ENCODE data around the gene HSD17B1.

HSD17B1 gene

DNA sequence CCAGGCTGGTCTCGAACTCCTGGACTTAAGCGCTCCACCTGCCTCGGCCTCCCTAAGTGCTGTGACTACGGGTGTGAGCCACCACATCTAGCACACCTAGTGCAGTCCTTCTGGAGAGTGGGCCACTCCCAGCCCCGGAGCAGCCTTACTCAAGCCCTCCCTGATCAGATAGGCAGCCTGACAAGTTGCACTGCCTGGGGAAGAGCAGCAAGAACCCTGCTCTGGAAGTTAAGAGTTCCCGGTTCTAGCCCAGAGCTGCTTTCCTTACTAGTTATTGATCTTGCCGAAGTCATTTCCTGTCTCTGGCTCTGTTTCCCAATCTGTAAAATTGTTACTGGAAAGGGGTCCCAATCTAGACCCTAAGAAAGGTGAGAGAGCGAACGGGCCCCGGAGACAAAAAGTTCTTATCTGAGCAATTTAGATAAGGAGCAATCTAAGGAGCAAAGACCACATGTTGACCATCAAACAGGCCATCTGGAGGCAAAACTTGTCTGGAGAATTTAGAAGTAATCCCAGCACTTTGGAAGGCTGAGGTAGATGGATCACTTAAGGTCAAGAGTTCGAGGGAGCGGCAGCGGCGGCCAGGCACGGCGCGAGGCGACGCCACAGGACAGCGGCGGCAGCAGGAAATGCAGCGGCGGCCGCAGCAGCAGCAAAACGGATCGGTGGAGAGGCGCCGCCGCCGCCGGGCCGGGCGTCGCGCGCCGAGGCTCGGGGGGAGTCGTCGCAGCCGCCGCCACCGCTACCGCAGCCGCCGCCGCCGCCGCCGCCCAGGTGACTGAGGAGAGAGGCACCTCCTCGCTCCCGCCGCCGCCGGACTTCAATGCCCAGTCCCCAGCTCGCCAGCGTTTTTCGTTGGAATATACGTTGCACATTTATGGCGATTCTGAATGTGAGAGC lies 21.0 kb upstream of the HSD17B1 start:
- Histone ChIP-seq H3K9me3 (ENCODE audit: control insufficient read depth, insufficient read depth, low read length) (no peaks in the 10 kb centered on the region), H3F3A (ENCODE audit: control insufficient read depth, insufficient read depth) (peaks cover 22% of the 10 kb centered on the region), H3K27ac (ENCODE audit: low read depth, low read length) (no peak overlapping the region), H3K4me2 (ENCODE audit: low read length) (peak overlapping the region; percentile 75), H3K27me3 (ENCODE audit: control insufficient read depth, low read length) (peaks cover 6% of the 10 kb centered on the region; the same call in 1 of the 2 replicates), H4K20me1 (ENCODE audit: control insufficient read depth, insufficient read depth, low read depth, low read length) (no peaks in the 10 kb centered on the region), H3K36me3 (ENCODE audit: control insufficient read depth, low read length) (no peaks in the 10 kb centered on the region), H3K4me3 (ENCODE audit: low read length) (peak overlapping the region; percentile 73), H3K79me2 (ENCODE audit: control insufficient read depth, low read length) (peaks cover 3% of the 10 kb centered on the region), H3K9me2 (replicated peaks; ENCODE audit: control insufficient read depth, low read length) (no peaks in the 10 kb centered on the region), H3K4me1 (ENCODE audit: control insufficient read depth, low read length) (peaks cover 37% of the 10 kb centered on the region)
- no peak for TF ChIP-seq EZH2phosphoT487 (IDR thresholded peaks at IDR 0.05; ENCODE audit: borderline replicate concordance, low read length)
- TF ChIP-seq, protein P1, sequence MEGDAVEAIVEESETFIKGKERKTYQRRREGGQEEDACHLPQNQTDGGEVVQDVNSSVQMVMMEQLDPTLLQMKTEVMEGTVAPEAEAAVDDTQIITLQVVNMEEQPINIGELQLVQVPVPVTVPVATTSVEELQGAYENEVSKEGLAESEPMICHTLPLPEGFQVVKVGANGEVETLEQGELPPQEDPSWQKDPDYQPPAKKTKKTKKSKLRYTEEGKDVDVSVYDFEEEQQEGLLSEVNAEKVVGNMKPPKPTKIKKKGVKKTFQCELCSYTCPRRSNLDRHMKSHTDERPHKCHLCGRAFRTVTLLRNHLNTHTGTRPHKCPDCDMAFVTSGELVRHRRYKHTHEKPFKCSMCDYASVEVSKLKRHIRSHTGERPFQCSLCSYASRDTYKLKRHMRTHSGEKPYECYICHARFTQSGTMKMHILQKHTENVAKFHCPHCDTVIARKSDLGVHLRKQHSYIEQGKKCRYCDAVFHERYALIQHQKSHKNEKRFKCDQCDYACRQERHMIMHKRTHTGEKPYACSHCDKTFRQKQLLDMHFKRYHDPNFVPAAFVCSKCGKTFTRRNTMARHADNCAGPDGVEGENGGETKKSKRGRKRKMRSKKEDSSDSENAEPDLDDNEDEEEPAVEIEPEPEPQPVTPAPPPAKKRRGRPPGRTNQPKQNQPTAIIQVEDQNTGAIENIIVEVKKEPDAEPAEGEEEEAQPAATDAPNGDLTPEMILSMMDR (IDR thresholded peaks at IDR 0.05; ENCODE audit: low read depth, low read length, poor library complexity, severe bottlenecking), result no peak

DNA sequence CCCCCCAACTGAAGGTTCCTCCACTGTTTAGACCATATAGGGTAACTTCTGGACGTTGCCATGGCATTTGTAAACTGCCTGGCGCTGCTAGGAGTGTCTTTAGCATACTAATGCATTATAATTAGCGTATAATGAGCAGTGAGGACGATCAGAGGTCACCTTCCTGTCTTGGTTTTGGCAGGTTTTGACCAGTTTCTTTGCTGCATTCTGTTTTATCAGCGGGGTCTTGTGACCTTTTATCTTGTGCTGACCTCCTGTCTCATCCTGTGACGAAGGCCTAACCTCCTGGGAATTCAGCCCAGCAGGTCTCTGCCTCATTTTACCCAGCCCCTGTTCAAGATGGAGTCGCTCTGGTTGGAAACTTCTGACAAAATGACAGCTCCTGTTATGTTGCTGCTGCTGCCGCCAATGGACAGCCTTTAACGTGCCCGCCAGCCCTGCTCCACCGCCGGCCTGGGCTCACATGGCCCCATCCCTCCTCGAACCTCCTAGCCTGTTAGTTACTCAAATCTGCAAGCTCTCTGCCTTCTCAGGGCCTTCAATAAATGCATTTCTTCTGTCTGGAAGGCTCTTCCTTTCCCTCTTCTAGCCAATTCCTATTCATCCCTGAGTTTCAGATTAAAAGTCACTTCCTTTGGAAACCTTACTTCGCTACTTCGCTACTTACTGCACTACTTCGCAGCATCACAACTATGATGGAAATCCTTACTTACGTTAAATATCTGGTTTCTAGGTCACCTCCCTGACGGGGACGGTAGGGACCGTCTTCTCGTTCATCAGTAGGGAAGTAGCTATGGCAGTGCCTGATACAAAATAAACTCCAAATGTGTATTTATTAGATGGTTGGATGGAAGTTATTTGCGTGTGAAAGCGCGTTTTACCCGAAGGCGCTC lies 17.3 kb upstream of the HSD17B1 start:
- H3K4me2 ChIP-seq (ENCODE audit: low read length), result peak overlapping the region; percentile 83
- peaks cover 10% of the 10 kb centered on the region for H4K20me1 ChIP-seq (ENCODE audit: control insufficient read depth, insufficient read depth, low read depth, low read length)
- no peaks in the 10 kb centered on the region for H3K9me3 ChIP-seq (ENCODE audit: control insufficient read depth, insufficient read depth, low read length)
- peaks cover 18% of the 10 kb centered on the region for H3F3A ChIP-seq (ENCODE audit: control insufficient read depth, insufficient read depth)
- peaks cover 11% of the 10 kb centered on the region for H3K79me2 ChIP-seq (ENCODE audit: control insufficient read depth, low read length)
- peaks cover 40% of the 10 kb centered on the region for H3K4me1 ChIP-seq (ENCODE audit: control insufficient read depth, low read length)
- peaks cover 6% of the 10 kb centered on the region; the same call in 1 of the 2 replicates for H3K27me3 ChIP-seq (ENCODE audit: control insufficient read depth, low read length)
- H3K4me3 ChIP-seq (ENCODE audit: low read length), result peak overlapping the region; percentile 72
- peak overlapping the region; percentile 26; the same call in 1 of the 2 replicates for H3K27ac ChIP-seq (ENCODE audit: low read depth, low read length)
- peaks cover 12% of the 10 kb centered on the region; the same call in 1 of the 2 replicates for H3K36me3 ChIP-seq (ENCODE audit: control insufficient read depth, low read length)
- no peak for TF ChIP-seq EZH2phosphoT487 (IDR thresholded peaks at IDR 0.05; ENCODE audit: borderline replicate concordance, low read length)
- TF ChIP-seq, protein P1 (IDR thresholded peaks at IDR 0.05; ENCODE audit: low read depth, low read length, poor library complexity, severe bottlenecking), result no peak
- H3K9me2 ChIP-seq (replicated peaks; ENCODE audit: control insufficient read depth, low read length), result no peaks in the 10 kb centered on the region

GRCh38 chr17:42536048-42536371 lies 16.7 kb upstream of the HSD17B1 start, which contains the start of gene NAGLU:
TSS of gene NAGLU (plus strand) at chr17:42536241. CDS start at chr17:42536273, 32 bp downstream.
- Histone ChIP-seq H3F3A (ENCODE audit: control insufficient read depth, insufficient read depth) (peaks cover 13% of the 10 kb centered on the region), H3K36me3 (ENCODE audit: control insufficient read depth, low read length) (peaks cover 12% of the 10 kb centered on the region; the same call in 1 of the 2 replicates), H3K9me3 (ENCODE audit: control insufficient read depth, insufficient read depth, low read length) (no peaks in the 10 kb centered on the region), H3K4me2 (ENCODE audit: low read length) (peak within 1 kb of the TSS; percentile 83), H3K27me3 (ENCODE audit: control insufficient read depth, low read length) (peaks cover 6% of the 10 kb centered on the region; the same call in 1 of the 2 replicates), H3K27ac (ENCODE audit: low read depth, low read length) (peak within 1 kb of the TSS; percentile 26; the same call in 1 of the 2 replicates), H3K4me1 (ENCODE audit: control insufficient read depth, low read length) (peaks cover 34% of the 10 kb centered on the region), H3K9me2 (replicated peaks; ENCODE audit: control insufficient read depth, low read length) (no peaks in the 10 kb centered on the region), H3K79me2 (ENCODE audit: control insufficient read depth, low read length) (peaks cover 11% of the 10 kb centered on the region), H3K4me3 (ENCODE audit: low read length) (peak within 1 kb of the TSS; percentile 72), H4K20me1 (ENCODE audit: control insufficient read depth, insufficient read depth, low read depth, low read length) (peaks cover 10% of the 10 kb centered on the region)
- TF ChIP-seq, protein P1 (IDR thresholded peaks at IDR 0.05; ENCODE audit: low read depth, low read length, poor library complexity, severe bottlenecking), result no peak
- no peak for TF ChIP-seq EZH2phosphoT487 (IDR thresholded peaks at IDR 0.05; ENCODE audit: borderline replicate concordance, low read length)

Measured in DOHH2 (cell line).